Peyer's patch (tissue), 4 donors: ENCODE measurements around the gene LRRTM3. TPM values are rescaled to one million over a fixed set of nuclear protein-coding genes. Genes with fewer than 3 reads are reported as not detected.

ENCODE experiments used
- DNase-seq, 3 donors: peaks; one replicate each; pipeline ENCODE4 v3.0.0-alpha.2; 2017 to 2019
- H3K27ac ChIP-seq, 4 donors: fragments of 200-600 bp; sonication (generic); one replicate each; pipeline ENCODE4 v1.5.1; 2016 to 2019
- H3K27me3 ChIP-seq, 2 donors: fragments of 200-600 bp; sonication (generic); one replicate each; pipeline ENCODE4 v1.5.1; 2019
- H3K36me3 ChIP-seq, 3 donors: fragments of 200-600 bp; sonication (generic); one replicate each; pipeline ENCODE4 v1.5.1; 2016 to 2019
- H3K4me1 ChIP-seq, 4 donors: fragments of 200-600 bp; sonication (generic); one replicate each; pipeline ENCODE4 v1.5.1; 2016 to 2019
- H3K4me3 ChIP-seq, 4 donors: fragments of 200-600 bp; sonication (generic); 1 replicate in 3 of 4; 2 replicates in 1 of 4; pipeline ENCODE4 v1.5.1; 2016 to 2019; ENCODE audit warnings: mild to moderate bottlenecking in 1 of 4
- H3K9me3 ChIP-seq, 4 donors: fragments of 200-600 bp; sonication (generic); one replicate each; pipeline ENCODE4 v1.5.1; 2016 to 2019; ENCODE audit warnings: mild to moderate bottlenecking in 1 of 4
- POLR2A ChIP-seq, 2 donors: fragments of 450-650 bp; IDR thresholded peaks; one replicate each; pipeline ENCODE4 v1.5.1; 2017; ENCODE audit warnings: antibody characterized with exemption in 2 of 2, mild to moderate bottlenecking in 2 of 2, moderate library complexity in 2 of 2
- total RNA-seq, 4 donors: library from RNA; depleted of rRNA; stranded (reverse); fragments of >200 nt; gene quantifications; one replicate each; pipeline ENCODE4 v1.1.0, GENCODE V29; 2016
- TF ChIP-seq, protein P1 (sequence below), 6 experiments: fragments of 450-650 bp in 4 of 6; fragments of 200-600 bp in 2 of 6; sonication (generic) in 1 of 6; IDR thresholded peaks; one replicate each; pipeline ENCODE4 v1.5.1; 2017 to 2019; ENCODE audit warnings: antibody characterized with exemption in 6 of 6, mild to moderate bottlenecking in 3 of 6, moderate library complexity in 1 of 6

LRRTM3 gene
- total RNA-seq, 4 donors from 2014 or later, result not detected

DNA sequence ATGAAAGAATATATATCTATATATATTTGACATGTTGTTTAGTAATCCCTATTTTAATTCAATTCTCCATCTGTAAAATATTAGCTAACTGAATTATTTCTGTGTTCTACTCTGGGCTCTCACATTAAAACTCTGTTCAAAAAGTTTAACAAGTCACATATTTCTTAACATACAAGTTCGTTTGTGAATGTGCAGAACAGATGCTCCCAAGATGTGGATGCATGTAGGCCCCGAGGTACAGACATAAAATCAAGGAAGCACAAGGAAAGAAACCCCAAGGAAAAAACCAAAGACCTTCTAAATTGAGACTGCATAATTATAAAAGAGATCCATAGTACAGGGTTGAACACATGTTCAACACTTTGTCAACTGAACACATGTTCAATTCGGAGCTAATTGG is 175.1 kb downstream of the LRRTM3 start:
- Histone ChIP-seq H3K4me3 (no peak overlapping the region), H3K27me3 (no peaks in the 10 kb centered on the region), H3K9me3 (no peaks in the 10 kb centered on the region), H3K27ac (no peak overlapping the region), H3K36me3 (no peaks in the 10 kb centered on the region), H3K4me1 (no peaks in the 10 kb centered on the region)
- DNase-seq, result no peak
- TF ChIP-seq POLR2A (IDR thresholded peaks at IDR 0.05), result no peak
- TF ChIP-seq, protein P1, sequence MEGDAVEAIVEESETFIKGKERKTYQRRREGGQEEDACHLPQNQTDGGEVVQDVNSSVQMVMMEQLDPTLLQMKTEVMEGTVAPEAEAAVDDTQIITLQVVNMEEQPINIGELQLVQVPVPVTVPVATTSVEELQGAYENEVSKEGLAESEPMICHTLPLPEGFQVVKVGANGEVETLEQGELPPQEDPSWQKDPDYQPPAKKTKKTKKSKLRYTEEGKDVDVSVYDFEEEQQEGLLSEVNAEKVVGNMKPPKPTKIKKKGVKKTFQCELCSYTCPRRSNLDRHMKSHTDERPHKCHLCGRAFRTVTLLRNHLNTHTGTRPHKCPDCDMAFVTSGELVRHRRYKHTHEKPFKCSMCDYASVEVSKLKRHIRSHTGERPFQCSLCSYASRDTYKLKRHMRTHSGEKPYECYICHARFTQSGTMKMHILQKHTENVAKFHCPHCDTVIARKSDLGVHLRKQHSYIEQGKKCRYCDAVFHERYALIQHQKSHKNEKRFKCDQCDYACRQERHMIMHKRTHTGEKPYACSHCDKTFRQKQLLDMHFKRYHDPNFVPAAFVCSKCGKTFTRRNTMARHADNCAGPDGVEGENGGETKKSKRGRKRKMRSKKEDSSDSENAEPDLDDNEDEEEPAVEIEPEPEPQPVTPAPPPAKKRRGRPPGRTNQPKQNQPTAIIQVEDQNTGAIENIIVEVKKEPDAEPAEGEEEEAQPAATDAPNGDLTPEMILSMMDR (IDR thresholded peaks at IDR 0.05), result no peak

DNA sequence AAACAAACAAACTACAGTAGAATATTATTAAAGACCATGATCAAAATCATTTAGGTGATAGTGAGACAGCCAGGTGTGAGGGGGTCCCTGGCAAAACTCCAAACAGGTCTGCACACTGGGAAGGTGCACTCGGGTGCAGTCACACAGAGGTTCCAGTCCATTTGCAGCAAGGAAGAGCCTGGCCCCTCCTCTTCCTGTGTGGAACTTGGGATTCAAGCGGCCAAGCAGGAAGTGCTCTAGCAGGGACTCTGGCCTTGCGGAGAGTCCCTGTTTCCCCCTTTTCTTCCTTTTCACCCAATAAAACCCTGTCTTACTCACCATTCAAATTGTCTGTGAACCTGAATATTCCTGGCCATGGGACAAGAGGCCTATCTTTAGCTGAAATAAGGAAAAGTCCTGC is 181.8 kb downstream of the LRRTM3 start:
- Histone ChIP-seq H3K4me1 (no peaks in the 10 kb centered on the region), H3K9me3 (no peaks in the 10 kb centered on the region), H3K36me3 (no peaks in the 10 kb centered on the region), H3K4me3 (no peak overlapping the region), H3K27ac (no peak overlapping the region), H3K27me3 (no peaks in the 10 kb centered on the region)
- DNase-seq, result no peak
- no peak for TF ChIP-seq POLR2A (IDR thresholded peaks at IDR 0.05)
- TF ChIP-seq, protein P1 (IDR thresholded peaks at IDR 0.05), result no peak

DNA sequence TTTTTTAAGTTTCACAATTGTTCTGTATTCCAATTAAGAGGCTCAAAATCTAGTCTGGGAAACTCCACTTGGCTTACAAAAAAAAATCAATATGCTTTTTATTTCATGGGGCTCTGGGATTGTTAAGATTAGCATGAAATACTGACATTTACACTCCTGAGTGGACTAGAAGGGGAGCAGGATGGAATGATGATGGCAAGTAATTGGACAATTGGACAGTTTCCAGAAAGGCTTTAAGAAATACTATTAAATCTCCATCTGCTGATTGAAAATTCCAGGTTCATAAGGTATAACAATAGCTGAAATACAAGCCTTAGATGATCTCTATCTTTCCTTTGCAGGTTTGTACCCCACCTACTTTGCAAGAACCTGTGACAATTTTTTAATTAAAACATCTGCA is 184.4 kb downstream of the LRRTM3 start:
- Histone ChIP-seq H3K4me3 (no peak overlapping the region), H3K9me3 (no peaks in the 10 kb centered on the region), H3K27me3 (no peaks in the 10 kb centered on the region), H3K36me3 (no peaks in the 10 kb centered on the region), H3K4me1 (no peaks in the 10 kb centered on the region), H3K27ac (no peak overlapping the region)
- TF ChIP-seq, protein P1 (IDR thresholded peaks at IDR 0.05), result no peak
- TF ChIP-seq POLR2A (IDR thresholded peaks at IDR 0.05), result no peak
- DNase-seq, result no peak

DNA sequence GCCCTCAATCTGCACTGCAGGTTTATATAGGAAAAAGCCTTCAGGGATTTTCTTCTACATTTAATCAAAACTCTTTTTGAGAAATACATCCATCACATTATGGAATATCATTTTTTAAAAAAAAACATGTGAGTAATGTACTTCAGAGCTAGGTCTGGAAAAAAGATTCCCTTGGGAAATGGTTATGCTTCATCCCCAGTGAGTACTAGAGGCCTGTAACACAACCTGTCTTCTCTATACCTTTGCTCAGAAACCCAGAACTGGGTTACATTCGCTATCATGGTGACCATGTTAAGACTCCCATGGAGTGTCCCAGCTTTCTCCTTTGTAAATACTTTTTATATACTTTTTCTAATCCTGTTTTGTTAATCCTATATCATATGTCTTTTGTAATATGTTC is 186.9 kb downstream of the LRRTM3 start:
- no peak for DNase-seq
- H3K4me1 ChIP-seq, result no peaks in the 10 kb centered on the region
- no peak overlapping the region for H3K27ac ChIP-seq
- TF ChIP-seq POLR2A (IDR thresholded peaks at IDR 0.05), result no peak
- TF ChIP-seq, protein P1 (IDR thresholded peaks at IDR 0.05), result no peak
- H3K4me3 ChIP-seq, result no peak overlapping the region
- H3K36me3 ChIP-seq, result no peaks in the 10 kb centered on the region
- no peaks in the 10 kb centered on the region for H3K27me3 ChIP-seq
- no peaks in the 10 kb centered on the region for H3K9me3 ChIP-seq

DNA sequence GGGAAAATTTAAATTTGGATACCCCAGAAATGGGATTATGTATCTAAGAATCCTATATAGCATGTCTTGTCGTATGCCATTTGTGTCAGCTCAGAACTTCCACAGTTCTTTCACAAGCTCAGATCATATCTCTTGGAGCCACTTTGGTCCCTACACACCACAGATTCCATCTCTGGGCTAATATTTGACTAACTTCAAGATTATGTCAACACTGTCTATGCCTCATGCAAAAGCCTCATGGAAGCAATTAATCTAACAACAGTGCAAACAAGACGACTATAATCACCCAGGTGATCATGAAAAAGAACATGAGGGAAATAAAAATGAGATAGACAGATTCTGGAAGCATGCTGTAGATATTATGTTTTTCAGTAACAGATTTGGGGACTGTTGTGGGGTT is 189.1 kb downstream of the LRRTM3 start:
- no peak for DNase-seq
- no peak overlapping the region for H3K27ac ChIP-seq
- TF ChIP-seq, protein P1 (IDR thresholded peaks at IDR 0.05), result no peak
- TF ChIP-seq POLR2A (IDR thresholded peaks at IDR 0.05), result no peak

DNA sequence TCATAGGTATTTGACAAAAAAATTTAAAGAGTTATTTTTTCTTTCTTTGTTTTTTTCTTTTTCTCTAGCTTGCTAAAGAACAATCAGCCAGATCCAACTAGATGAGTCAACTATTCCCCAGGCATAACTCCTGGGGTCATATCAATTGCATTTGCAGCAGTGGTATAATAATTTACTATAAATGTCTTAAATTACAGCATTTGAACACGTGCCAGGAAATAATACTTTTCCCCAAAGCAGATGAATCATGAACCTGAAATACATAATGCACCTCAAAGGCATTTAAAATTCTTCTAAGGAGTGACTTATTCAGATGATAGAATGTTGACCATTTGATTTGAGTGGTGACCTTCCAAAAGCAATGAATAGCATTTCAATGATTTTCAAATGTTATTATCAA is 190.1 kb downstream of the LRRTM3 start:
- Histone ChIP-seq H3K9me3 (no peaks in the 10 kb centered on the region), H3K27ac (no peak overlapping the region), H3K27me3 (no peaks in the 10 kb centered on the region), H3K4me3 (no peak overlapping the region), H3K4me1 (no peaks in the 10 kb centered on the region), H3K36me3 (no peaks in the 10 kb centered on the region)
- DNase-seq, result no peak
- TF ChIP-seq POLR2A (IDR thresholded peaks at IDR 0.05), result no peak
- TF ChIP-seq, protein P1 (IDR thresholded peaks at IDR 0.05), result no peak

More for the DNA sequence above, 189.1 kb downstream of the LRRTM3 start:
- H3K4me1 ChIP-seq, result no peaks in the 10 kb centered on the region
- no peaks in the 10 kb centered on the region for H3K9me3 ChIP-seq
- no peaks in the 10 kb centered on the region for H3K36me3 ChIP-seq
- no peak overlapping the region for H3K4me3 ChIP-seq
- H3K27me3 ChIP-seq, result no peaks in the 10 kb centered on the region
